GM19025 (cell line): Measurements from ENCODE around the gene CHD2.
"Not testable (repeated sequence)": the region's sequence is repeated elsewhere in the genome, so short reads cannot be mapped to it uniquely, and the experiment has no call there.

Experiments used
- ATAC-seq: cut with Tn5 transposase; IDR thresholded peaks from one replicate; pipeline ENCODE4 v1.9.1; 2021; ENCODE audit warnings: mild to moderate bottlenecking, low read depth, moderate library complexity; ENCODE audit not compliant: unreplicated experiment

CHD2 gene

GRCh38 chr15:93030430-93031102, 130.4 kb downstream of the CHD2 start:
- ATAC-seq: peak; percentile 77

- ATAC-seq: no peak
Measured at GRCh38 chr15:93031103-93031464, 131.0 kb downstream of the CHD2 start.

GRCh38 chr15:93031557-93032384, 131.6 kb downstream of the CHD2 start:
- ATAC-seq: not testable (repeated sequence)

- not testable (repeated sequence) for ATAC-seq
Measured at GRCh38 chr15:93032515-93033206, 132.5 kb downstream of the CHD2 start.

GRCh38 chr15:93033434-93034045, 133.4 kb downstream of the CHD2 start:
- no peak for ATAC-seq

GRCh38 chr15:93034512-93034911, 134.4 kb downstream of the CHD2 start:
- no peak for ATAC-seq

GRCh38 chr15:93035092-93035915, 135.2 kb downstream of the CHD2 start:
- ATAC-seq: no peak

GRCh38 chr15:93035953-93036810, 136.1 kb downstream of the CHD2 start:
- ATAC-seq: no peak

- no peak for ATAC-seq
Measured at GRCh38 chr15:93036951-93037819, 137.1 kb downstream of the CHD2 start.

GRCh38 chr15:93037820-93038705, 137.9 kb downstream of the CHD2 start:
- no peak for ATAC-seq

- not testable (repeated sequence) for ATAC-seq
Measured at GRCh38 chr15:93039562-93040287, 139.6 kb downstream of the CHD2 start.

- ATAC-seq: no peak
Measured at GRCh38 chr15:93040288-93041158, 140.4 kb downstream of the CHD2 start.

- no peak for ATAC-seq
Measured at GRCh38 chr15:93041159-93041547, 141.0 kb downstream of the CHD2 start.

GRCh38 chr15:93042211-93042610, 142.1 kb downstream of the CHD2 start:
- no peak for ATAC-seq

- no peak for ATAC-seq
Measured at GRCh38 chr15:93042691-93043378, 142.7 kb downstream of the CHD2 start.
